Measurements from ENCODE around the gene DHCR7.

DNA sequence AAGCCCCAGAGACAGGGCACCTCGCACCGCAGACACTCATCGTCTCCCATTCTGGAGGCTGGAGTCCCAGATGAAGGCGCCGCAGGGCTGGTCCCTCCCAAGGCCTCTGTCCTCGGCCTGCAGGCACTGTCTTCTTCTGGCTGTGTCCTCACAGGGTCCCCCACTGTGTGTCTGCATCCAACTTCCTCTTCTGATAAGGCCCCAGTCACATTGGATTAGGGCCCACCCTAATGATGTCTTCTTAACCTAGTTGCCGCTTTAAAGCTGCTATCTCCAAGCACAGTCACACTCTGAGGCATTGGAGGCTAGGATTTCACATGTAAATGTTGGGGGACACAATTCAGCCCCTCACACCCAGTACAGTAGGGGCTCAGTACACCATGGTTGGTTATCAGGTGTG lies 48.9 kb downstream of the DHCR7 start:
- no peak for TF ChIP-seq CTCF (IDR thresholded peaks at IDR 0.05; ENCODE audit: poor library complexity, severe bottlenecking)
- no peak for TF ChIP-seq POLR2AphosphoS5 (IDR thresholded peaks at IDR 0.05)
- no peak for TF ChIP-seq EZH2 (IDR thresholded peaks at IDR 0.05; ENCODE audit: borderline replicate concordance, insufficient read depth, low read length, poor library complexity, severe bottlenecking)
- TF ChIP-seq RAD21 (conservative IDR thresholded peaks at IDR 0.05): no peak
- TF ChIP-seq EP300 (conservative IDR thresholded peaks at IDR 0.05; ENCODE audit: poor library complexity, severe bottlenecking): no peak
- no peak for TF ChIP-seq MXI1 (conservative IDR thresholded peaks at IDR 0.05; ENCODE audit: poor library complexity, severe bottlenecking)
- no peak for TF ChIP-seq TAF1 (IDR thresholded peaks at IDR 0.05; ENCODE audit: low read depth)
